Cardiac muscle cell (in vitro differentiated cells and primary cell): ENCODE measurements around the gene UQCR10. TPM values are rescaled to one million over a fixed set of nuclear protein-coding genes. Genes with fewer than 3 reads are reported as not detected.

ENCODE experiments used
- DNase-seq, 2 donors: peaks; one replicate each; pipeline versions ENCODE4 v3.0.0 to v3.0.0-alpha.2; 2010 to 2017; ENCODE audit warnings: low read depth in 1 of 2, low spot score in 1 of 2
- H3K27ac ChIP-seq: fragments of 200-600 bp; sonication (generic); 2 replicates; pipeline ENCODE4 v1.5.1; 2016
- H3K27me3 ChIP-seq: fragments of 200-600 bp; sonication (generic); 2 replicates; pipeline ENCODE4 v1.6.0; 2016; ENCODE audit warnings: control low read depth
- H3K36me3 ChIP-seq: fragments of 200-600 bp; sonication (generic); 2 replicates; pipeline ENCODE4 v1.5.1; 2016; ENCODE audit warnings: control low read depth
- H3K4me1 ChIP-seq: fragments of 200-600 bp; sonication (generic); 2 replicates; pipeline ENCODE4 v1.8.1; 2017; ENCODE audit warnings: low read depth, mild to moderate bottlenecking, mixed run types
- H3K4me3 ChIP-seq: fragments of 200-600 bp; sonication (generic); 2 replicates; pipeline ENCODE4 v1.5.1; 2016; ENCODE audit warnings: mild to moderate bottlenecking
- H3K9me3 ChIP-seq: fragments of 200-600 bp; sonication (generic); 2 replicates; pipeline ENCODE4 v1.5.1; 2017; ENCODE audit warnings: low read depth, mild to moderate bottlenecking, control low read depth
- polyA plus RNA-seq: library from polyadenylated mRNA; unstranded; fragments of >200 nt; fragmentation: Nextera tagmentation; extraction: Ambion mirVana; gene quantifications from 2 replicates; pipeline ENCODE4 v1.2.1, GENCODE V29; 2016
- total RNA-seq: library from RNA; depleted of rRNA; stranded (reverse); fragments of >200 nt; gene quantifications from 2 replicates; pipeline ENCODE4 v1.2.3, GENCODE V29; 2016
- TF ChIP-seq, protein P1 (sequence below): IDR thresholded peaks from 2 replicates; pipeline ENCODE4 v1.5.1; 2012; ENCODE audit warnings: low read depth, mild to moderate bottlenecking, low read length

UQCR10 gene
- total and polyA plus RNA-seq, 2 experiments from 2014 or later: 107 to 613 TPM

DNA sequence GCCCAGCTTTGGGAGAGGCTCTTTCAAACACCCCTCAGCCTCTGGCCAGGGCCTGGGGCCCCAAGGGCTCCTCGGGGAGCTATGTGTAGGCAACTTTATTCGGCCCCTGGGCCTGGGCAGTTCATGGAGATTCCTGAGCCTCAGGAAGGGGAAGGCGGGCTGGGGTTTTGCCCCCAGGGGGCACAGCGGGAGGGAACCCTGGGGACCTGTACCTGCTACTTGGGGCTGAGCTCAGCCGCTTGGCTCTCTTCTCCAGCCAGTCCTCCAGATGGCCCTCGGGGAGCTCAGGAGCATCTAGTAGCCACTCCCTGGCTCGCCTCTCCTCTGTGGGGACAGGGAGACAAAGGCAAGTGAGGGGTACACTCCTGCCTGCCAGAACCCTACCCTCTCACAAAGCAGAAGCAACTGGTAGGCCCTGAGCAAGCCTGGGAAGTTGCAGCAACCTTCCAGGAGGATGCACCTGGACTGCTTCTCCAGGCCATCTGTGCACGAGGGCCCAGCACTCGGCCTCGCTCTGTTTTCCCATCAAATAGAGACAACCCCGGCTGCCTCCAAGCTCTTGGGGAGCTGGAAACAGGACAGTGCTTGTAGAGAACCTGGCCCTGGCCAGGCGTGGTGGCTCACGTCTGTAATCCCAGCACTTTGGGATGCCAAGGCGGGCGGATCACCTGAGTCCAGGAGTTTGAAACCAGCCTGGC lies 28.9 kb upstream of the UQCR10 start:
- Histone ChIP-seq H3K9me3 (no peaks in the 10 kb centered on the region), H3K4me1 (no peaks in the 10 kb centered on the region), H3K27me3 (no peaks in the 10 kb centered on the region), H3K36me3 (no peaks in the 10 kb centered on the region), H3K27ac (no peak overlapping the region), H3K4me3 (no peak overlapping the region)
- no peak for DNase-seq
- TF ChIP-seq, protein P1, sequence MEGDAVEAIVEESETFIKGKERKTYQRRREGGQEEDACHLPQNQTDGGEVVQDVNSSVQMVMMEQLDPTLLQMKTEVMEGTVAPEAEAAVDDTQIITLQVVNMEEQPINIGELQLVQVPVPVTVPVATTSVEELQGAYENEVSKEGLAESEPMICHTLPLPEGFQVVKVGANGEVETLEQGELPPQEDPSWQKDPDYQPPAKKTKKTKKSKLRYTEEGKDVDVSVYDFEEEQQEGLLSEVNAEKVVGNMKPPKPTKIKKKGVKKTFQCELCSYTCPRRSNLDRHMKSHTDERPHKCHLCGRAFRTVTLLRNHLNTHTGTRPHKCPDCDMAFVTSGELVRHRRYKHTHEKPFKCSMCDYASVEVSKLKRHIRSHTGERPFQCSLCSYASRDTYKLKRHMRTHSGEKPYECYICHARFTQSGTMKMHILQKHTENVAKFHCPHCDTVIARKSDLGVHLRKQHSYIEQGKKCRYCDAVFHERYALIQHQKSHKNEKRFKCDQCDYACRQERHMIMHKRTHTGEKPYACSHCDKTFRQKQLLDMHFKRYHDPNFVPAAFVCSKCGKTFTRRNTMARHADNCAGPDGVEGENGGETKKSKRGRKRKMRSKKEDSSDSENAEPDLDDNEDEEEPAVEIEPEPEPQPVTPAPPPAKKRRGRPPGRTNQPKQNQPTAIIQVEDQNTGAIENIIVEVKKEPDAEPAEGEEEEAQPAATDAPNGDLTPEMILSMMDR: no peak

DNA sequence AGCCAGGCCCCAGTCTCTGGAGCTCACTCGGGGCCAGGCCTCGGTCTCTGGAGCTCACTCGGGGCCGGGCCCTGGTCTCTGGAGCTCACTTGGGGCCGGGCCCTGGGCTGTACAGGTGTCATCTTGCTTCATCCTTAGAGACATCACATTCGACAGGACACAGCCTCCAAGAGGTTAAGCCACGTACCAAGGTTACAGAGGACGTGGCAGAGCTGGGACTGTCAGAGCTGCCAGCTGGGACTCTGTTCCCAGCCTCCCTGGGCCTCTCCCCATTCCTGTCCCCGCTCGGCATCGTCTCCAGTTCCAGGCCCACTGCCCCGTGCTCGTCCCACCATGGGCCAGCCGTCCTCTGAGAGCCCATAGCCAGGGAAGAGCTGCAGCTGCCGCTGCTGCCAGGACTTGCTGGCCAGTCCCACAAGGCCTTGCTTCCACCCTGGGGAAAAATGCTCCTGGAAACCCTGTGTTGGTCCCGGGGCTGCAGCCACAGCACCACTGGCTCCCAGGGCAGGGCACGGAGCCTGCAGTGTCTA lies 27.8 kb upstream of the UQCR10 start:
- Histone ChIP-seq H3K4me3 (no peak overlapping the region), H3K27me3 (no peaks in the 10 kb centered on the region), H3K27ac (no peak overlapping the region), H3K36me3 (no peaks in the 10 kb centered on the region), H3K9me3 (no peaks in the 10 kb centered on the region), H3K4me1 (no peaks in the 10 kb centered on the region)
- TF ChIP-seq, protein P1: no peak
- DNase-seq: no peak

DNA sequence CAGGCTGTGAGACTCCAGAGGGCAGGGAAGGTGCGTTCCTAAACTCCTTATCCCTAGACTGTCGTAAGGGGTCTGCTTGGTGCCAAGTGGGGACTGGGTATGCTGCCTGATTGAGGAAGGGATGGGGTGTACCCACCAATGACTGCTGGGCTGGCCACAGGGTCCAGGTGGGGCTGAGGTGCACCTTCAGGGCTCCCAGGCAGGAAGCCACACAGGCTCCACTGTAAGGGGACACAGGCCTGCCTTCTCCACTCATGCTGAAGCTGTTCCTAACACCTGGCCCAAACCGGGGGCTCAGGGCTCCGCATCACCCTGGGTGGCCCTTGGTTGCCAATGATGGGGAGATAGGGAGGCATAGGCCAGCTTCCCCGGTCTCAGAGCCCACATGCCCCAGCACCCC lies 27.0 kb upstream of the UQCR10 start:
- Histone ChIP-seq H3K4me1 (no peaks in the 10 kb centered on the region), H3K27ac (no peak overlapping the region), H3K9me3 (no peaks in the 10 kb centered on the region), H3K4me3 (no peak overlapping the region), H3K36me3 (no peaks in the 10 kb centered on the region), H3K27me3 (no peaks in the 10 kb centered on the region)
- DNase-seq: no peak
- TF ChIP-seq, protein P1: no peak

DNA sequence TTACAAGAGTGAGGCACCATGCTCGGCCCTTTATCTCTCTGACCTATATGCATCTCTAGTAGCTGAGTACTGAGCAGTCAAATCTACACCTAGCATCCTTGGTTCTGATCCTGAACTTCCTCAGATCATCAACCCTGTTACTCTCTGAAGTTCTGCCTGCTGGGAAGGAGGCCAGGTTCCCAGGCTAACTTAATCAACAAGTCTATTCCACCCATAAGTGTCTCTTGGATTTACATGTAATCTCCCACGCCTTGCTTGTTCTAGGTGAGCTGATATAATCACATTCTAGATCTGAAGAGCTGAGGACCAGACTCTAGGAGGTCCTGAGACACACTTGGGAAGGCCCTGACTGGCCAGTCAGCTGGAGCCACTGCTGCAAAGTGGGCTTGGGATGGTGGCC lies 25.2 kb upstream of the UQCR10 start:
- H3K4me1 ChIP-seq: no peaks in the 10 kb centered on the region
- no peaks in the 10 kb centered on the region for H3K9me3 ChIP-seq
- TF ChIP-seq, protein P1: no peak
- no peak overlapping the region for H3K4me3 ChIP-seq
- no peak overlapping the region for H3K27ac ChIP-seq
- no peaks in the 10 kb centered on the region for H3K36me3 ChIP-seq
- no peaks in the 10 kb centered on the region for H3K27me3 ChIP-seq
- no peak for DNase-seq

DNA sequence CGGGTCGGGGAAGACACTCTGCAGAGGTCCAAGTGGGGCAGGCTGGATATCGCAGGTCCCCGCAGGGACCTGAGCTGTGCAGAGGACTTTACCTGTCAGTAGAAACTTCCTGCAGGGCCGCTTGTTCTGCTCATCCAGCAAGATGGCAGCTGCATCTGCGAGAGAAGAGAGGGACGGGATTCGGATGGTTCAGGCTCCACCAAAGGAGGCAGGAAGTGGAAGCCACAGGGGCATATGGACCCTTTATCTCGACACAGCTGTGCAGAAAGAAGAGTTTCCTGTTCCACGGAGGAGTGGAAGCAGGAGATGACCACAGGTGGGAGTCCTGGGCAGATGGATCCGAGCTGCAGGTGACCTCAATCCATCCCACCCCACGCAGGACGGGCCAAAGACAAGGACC lies 24.8 kb upstream of the UQCR10 start:
- H3K9me3 ChIP-seq: no peaks in the 10 kb centered on the region
- DNase-seq: no peak
- no peaks in the 10 kb centered on the region for H3K4me1 ChIP-seq
- no peaks in the 10 kb centered on the region for H3K27me3 ChIP-seq
- H3K36me3 ChIP-seq: no peaks in the 10 kb centered on the region
- TF ChIP-seq, protein P1: no peak
- no peak overlapping the region for H3K4me3 ChIP-seq
- no peak overlapping the region for H3K27ac ChIP-seq
